ENCODE measurements around the gene COBL. TPM values are rescaled to one million over a fixed set of nuclear protein-coding genes. Genes with fewer than 3 reads are reported as not detected.

The COBL gene
- total and polyA plus RNA-seq, 3 experiments from 2014 or later = not detected

DNA sequence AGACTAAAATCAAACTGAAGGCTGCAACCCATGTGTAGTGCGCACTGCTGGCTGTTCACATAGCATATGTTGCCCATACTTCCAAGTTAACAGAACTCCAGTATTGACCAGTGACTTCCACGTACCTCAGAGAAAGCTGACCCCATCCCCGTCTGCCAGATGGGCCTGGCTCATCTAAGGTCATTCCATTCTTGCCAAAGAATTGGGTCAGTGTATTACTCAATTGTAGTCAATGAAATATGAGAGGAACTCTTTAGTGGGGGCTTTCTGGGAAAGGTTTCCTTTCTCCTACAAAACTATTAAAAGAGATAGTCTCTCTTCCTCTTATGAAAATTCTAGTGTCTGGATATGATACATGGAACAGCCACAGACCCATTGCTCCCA is 238.6 kb downstream of the COBL start:
- H3K27ac ChIP-seq (ENCODE audit: low read depth, low read length) = no peak overlapping the region
- POLR2A ChIA-PET = no interaction called here
- H3K27me3 Mint-ChIP-seq = no peaks in the 10 kb centered on the region
- H3K4me1 ChIP-seq (ENCODE audit: insufficient read depth, low read length) = no peaks in the 10 kb centered on the region
- no peak overlapping the region for H3K4me3 ChIP-seq (ENCODE audit: low read length)
- H3K4me3 Mint-ChIP-seq = no peak overlapping the region
- no peaks in the 10 kb centered on the region for H3K36me3 Mint-ChIP-seq
- no peaks in the 10 kb centered on the region for H3K36me3 ChIP-seq (ENCODE audit: insufficient read depth, low read length)
- no peaks in the 10 kb centered on the region for H3K9me3 Mint-ChIP-seq
- H3K4me1 Mint-ChIP-seq = no peaks in the 10 kb centered on the region
- no peaks in the 10 kb centered on the region for H3K27me3 ChIP-seq (ENCODE audit: insufficient read depth, low read length, poor library complexity, severe bottlenecking)
- no peaks in the 10 kb centered on the region for H3K9me3 ChIP-seq (ENCODE audit: low read length)
- CTCF ChIA-PET = no interaction called here
- DNase-seq = no peak
- no peak overlapping the region for H3K27ac Mint-ChIP-seq

DNA sequence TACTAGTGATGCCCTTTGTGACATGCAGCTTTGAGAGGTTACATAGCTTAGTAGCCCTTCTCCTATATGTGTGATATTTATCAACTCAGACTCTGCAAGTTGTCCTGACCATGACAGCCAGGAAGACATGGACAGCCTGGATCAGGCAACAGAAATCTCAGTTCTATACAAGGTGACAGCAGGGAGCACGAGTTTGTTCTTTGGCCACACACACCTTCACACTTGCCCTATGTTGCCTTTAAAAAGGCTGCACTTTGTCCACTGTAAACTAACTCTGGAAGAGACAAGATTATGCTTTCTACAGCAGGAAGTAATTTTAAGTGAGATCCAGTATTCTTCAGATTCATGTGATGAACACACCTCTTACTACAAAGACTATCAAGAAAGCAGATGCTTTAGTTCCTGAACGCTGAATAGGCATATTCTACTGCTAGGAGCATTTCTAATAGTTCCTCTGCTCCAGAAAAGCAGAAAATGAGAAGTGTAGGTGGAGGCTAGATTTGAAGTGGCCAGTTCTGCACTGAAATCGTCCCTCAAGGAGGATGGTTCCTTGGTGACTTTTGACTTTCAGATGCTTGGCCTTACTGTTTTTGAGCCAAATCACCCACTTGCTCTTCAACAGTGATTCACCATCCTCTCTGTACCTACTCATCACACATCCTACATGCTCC is 239.2 kb downstream of the COBL start:
- H3K27me3 Mint-ChIP-seq = no peaks in the 10 kb centered on the region
- no peak overlapping the region for H3K4me3 Mint-ChIP-seq
- no peak overlapping the region for H3K4me3 ChIP-seq (ENCODE audit: low read length)
- DNase-seq = no peak
- no peaks in the 10 kb centered on the region for H3K36me3 Mint-ChIP-seq
- no peaks in the 10 kb centered on the region for H3K36me3 ChIP-seq (ENCODE audit: insufficient read depth, low read length)
- no peaks in the 10 kb centered on the region for H3K4me1 Mint-ChIP-seq
- no peaks in the 10 kb centered on the region for H3K9me3 ChIP-seq (ENCODE audit: low read length)
- ChIA-PET CTCF (no interaction called here), POLR2A (no interaction called here)
- H3K27me3 ChIP-seq (ENCODE audit: insufficient read depth, low read length, poor library complexity, severe bottlenecking) = no peaks in the 10 kb centered on the region
- H3K27ac ChIP-seq (ENCODE audit: low read depth, low read length) = no peak overlapping the region
- H3K9me3 Mint-ChIP-seq = no peaks in the 10 kb centered on the region
- no peak overlapping the region for H3K27ac Mint-ChIP-seq
- no peaks in the 10 kb centered on the region for H3K4me1 ChIP-seq (ENCODE audit: insufficient read depth, low read length)

DNA sequence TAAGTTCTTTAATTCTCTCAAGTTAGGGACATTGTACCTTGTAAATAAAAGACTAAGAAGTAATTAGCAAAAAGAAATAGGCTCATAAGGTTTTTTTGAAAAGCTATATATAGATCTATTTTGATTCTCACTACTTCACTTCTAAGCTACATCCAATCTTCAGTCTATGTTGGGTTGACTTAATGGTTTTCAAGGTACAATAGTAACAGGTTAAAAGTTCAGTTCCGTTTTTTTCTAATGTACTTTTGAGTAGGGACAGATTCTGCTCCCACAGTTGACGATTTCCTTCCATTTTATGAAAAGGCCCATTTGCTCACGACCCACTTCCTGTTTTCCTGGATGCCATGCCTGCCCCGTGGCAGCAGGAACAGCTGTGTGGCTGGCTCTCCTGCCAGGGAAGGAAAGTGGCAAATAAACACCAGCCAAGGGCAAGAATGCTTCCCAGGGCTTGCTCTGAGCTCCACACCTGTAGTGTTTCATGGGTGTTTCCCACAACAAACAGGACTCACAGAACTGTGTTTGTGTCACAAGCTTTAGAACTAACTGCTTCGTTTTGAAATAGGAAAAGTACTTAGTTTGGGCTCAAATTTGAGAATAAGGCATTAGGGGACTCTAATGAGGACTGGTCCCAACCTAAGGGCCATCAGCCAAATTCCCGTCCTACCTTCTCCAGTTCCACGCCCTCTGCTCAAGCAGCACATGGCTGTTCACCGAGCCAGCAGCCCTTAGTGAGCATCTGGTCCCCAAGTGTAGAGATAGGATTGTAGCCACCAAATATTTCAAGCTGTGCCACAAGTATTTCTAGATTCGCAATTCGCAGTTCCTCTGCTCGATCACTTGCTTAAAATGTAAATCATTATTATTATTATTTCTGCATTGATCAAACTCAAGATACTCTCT is 240.7 kb downstream of the COBL start:
- H3K27ac Mint-ChIP-seq = no peak overlapping the region
- Histone ChIP-seq H3K9me3 (ENCODE audit: low read length) (no peaks in the 10 kb centered on the region), H3K36me3 (ENCODE audit: insufficient read depth, low read length) (no peaks in the 10 kb centered on the region), H3K4me3 (ENCODE audit: low read length) (no peak overlapping the region), H3K4me1 (ENCODE audit: insufficient read depth, low read length) (no peaks in the 10 kb centered on the region), H3K27me3 (ENCODE audit: insufficient read depth, low read length, poor library complexity, severe bottlenecking) (no peaks in the 10 kb centered on the region), H3K27ac (ENCODE audit: low read depth, low read length) (no peak overlapping the region)
- no peaks in the 10 kb centered on the region for H3K9me3 Mint-ChIP-seq
- CTCF ChIA-PET = no interaction called here
- H3K4me3 Mint-ChIP-seq = no peak overlapping the region
- no peaks in the 10 kb centered on the region for H3K36me3 Mint-ChIP-seq
- POLR2A ChIA-PET = no interaction called here
- H3K4me1 Mint-ChIP-seq = no peaks in the 10 kb centered on the region
- H3K27me3 Mint-ChIP-seq = no peaks in the 10 kb centered on the region
- no peak for DNase-seq

DNA sequence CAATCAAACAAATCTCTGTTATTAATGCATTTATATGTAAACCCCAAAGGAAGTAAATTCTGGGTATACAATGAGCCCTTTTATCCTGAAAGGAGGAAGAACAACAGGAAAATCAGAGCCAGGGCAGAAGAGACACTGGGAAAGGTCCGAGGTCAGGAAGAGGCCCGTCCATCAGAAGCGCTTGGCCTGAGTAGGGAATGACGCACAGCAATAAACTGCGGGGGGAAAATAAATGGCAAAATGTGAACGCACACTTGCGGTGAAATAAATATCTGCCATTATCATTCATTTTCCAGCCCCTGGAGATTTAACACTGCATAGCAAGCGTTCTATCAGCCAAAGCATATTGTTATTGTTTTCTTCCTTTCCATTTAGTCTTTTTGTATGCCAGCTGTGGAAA is 243.4 kb downstream of the COBL start:
- H3K27me3 Mint-ChIP-seq = no peaks in the 10 kb centered on the region
- no peaks in the 10 kb centered on the region for H3K9me3 ChIP-seq (ENCODE audit: low read length)
- H3K9me3 Mint-ChIP-seq = no peaks in the 10 kb centered on the region
- H3K27me3 ChIP-seq (ENCODE audit: insufficient read depth, low read length, poor library complexity, severe bottlenecking) = no peaks in the 10 kb centered on the region
- no peaks in the 10 kb centered on the region for H3K4me1 ChIP-seq (ENCODE audit: insufficient read depth, low read length)
- H3K4me3 ChIP-seq (ENCODE audit: low read length) = no peak overlapping the region
- no peaks in the 10 kb centered on the region for H3K4me1 Mint-ChIP-seq
- H3K27ac ChIP-seq (ENCODE audit: low read depth, low read length) = no peak overlapping the region
- DNase-seq = no peak
- ChIA-PET CTCF (no interaction called here), POLR2A (no interaction called here)
- no peak overlapping the region for H3K27ac Mint-ChIP-seq
- no peaks in the 10 kb centered on the region for H3K36me3 Mint-ChIP-seq
- no peak overlapping the region for H3K4me3 Mint-ChIP-seq
- H3K36me3 ChIP-seq (ENCODE audit: insufficient read depth, low read length) = no peaks in the 10 kb centered on the region

DNA sequence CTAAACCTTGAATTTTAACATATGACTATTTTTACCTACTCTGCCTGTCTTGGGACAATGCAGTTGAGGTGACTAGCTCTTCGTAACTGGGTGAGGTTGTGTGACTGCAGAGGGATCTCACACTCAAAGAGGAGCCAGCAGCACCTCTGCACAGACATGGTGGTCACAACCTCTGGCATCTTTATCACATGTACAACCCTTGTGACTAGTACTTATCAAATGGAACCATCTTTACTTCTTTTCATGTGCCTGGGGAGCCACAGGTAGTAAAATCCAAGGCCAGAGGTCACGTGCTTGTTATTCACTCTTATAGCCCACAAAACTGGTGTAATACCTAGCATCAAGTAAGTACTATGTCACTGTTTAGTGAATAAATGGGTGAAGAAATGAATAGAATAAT is 244.3 kb downstream of the COBL start:
- Mint-ChIP-seq H3K4me1 (no peaks in the 10 kb centered on the region), H3K36me3 (no peaks in the 10 kb centered on the region), H3K27ac (no peak overlapping the region), H3K4me3 (no peak overlapping the region), H3K9me3 (no peaks in the 10 kb centered on the region), H3K27me3 (no peaks in the 10 kb centered on the region)
- Histone ChIP-seq H3K9me3 (ENCODE audit: low read length) (no peaks in the 10 kb centered on the region), H3K4me3 (ENCODE audit: low read length) (no peak overlapping the region), H3K27me3 (ENCODE audit: insufficient read depth, low read length, poor library complexity, severe bottlenecking) (no peaks in the 10 kb centered on the region), H3K27ac (ENCODE audit: low read depth, low read length) (no peak overlapping the region), H3K36me3 (ENCODE audit: insufficient read depth, low read length) (no peaks in the 10 kb centered on the region), H3K4me1 (ENCODE audit: insufficient read depth, low read length) (no peaks in the 10 kb centered on the region)
- ChIA-PET CTCF (no interaction called here), POLR2A (no interaction called here)
- DNase-seq = no peak

DNA sequence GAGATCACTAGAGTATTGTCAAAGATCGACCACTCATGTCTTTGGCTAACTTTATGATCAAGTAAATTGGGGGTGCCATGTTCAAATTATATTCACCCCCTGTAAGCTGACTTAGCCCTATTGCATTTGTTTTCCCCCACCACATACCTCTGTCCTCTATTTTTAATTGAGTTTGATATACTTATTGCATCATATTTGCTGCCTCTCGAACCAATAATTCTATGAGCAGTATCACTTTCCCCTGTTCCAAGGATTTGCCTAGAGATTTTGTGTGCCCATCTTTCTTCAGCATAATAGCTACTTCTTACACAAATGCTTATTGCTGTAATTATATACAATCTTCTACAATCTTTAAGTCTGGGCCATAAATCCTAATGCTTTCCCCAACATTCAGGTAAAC is 245.2 kb downstream of the COBL start:
- Histone ChIP-seq H3K27ac (ENCODE audit: low read depth, low read length) (no peak overlapping the region), H3K9me3 (ENCODE audit: low read length) (no peaks in the 10 kb centered on the region), H3K36me3 (ENCODE audit: insufficient read depth, low read length) (no peaks in the 10 kb centered on the region), H3K4me1 (ENCODE audit: insufficient read depth, low read length) (no peaks in the 10 kb centered on the region), H3K4me3 (ENCODE audit: low read length) (no peak overlapping the region), H3K27me3 (ENCODE audit: insufficient read depth, low read length, poor library complexity, severe bottlenecking) (no peaks in the 10 kb centered on the region)
- CTCF ChIA-PET = interaction anchor here (1.2 kb wide), 1 partner anchor 19 kb away, joined by 3 read pairs; no protein-coding TSS in a partner anchor
- H3K27me3 Mint-ChIP-seq = no peaks in the 10 kb centered on the region
- no peaks in the 10 kb centered on the region for H3K36me3 Mint-ChIP-seq
- no peak overlapping the region for H3K4me3 Mint-ChIP-seq
- no peak for DNase-seq
- no peaks in the 10 kb centered on the region for H3K9me3 Mint-ChIP-seq
- POLR2A ChIA-PET = no interaction called here
- H3K27ac Mint-ChIP-seq = no peak overlapping the region
- no peaks in the 10 kb centered on the region for H3K4me1 Mint-ChIP-seq

DNA sequence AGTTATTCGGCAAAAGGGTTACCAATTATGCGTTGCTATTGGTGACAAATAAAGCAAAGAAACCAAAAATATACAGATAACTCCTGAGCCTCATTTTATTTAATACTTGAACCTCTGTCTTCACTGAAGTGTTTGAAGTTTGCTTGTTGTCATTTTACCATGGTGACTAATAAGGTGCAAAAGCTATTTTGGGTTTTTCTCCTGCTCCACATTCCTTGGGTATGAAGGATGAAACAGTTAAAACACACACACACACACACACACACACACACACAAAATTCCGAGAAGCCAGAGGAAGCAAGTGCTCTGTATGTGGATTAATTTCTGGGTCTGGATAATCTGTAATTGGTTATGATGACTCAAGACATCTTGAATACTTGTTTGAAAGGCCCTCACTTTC is 246.5 kb downstream of the COBL start:
- Histone ChIP-seq H3K27me3 (ENCODE audit: insufficient read depth, low read length, poor library complexity, severe bottlenecking) (no peaks in the 10 kb centered on the region), H3K4me3 (ENCODE audit: low read length) (no peak overlapping the region), H3K9me3 (ENCODE audit: low read length) (no peaks in the 10 kb centered on the region), H3K36me3 (ENCODE audit: insufficient read depth, low read length) (no peaks in the 10 kb centered on the region), H3K27ac (ENCODE audit: low read depth, low read length) (no peak overlapping the region), H3K4me1 (ENCODE audit: insufficient read depth, low read length) (no peaks in the 10 kb centered on the region)
- H3K27me3 Mint-ChIP-seq = no peaks in the 10 kb centered on the region
- H3K9me3 Mint-ChIP-seq = no peaks in the 10 kb centered on the region
- CTCF ChIA-PET = no interaction called here
- no peak overlapping the region for H3K4me3 Mint-ChIP-seq
- no peaks in the 10 kb centered on the region for H3K36me3 Mint-ChIP-seq
- POLR2A ChIA-PET = no interaction called here
- H3K27ac Mint-ChIP-seq = no peak overlapping the region
- DNase-seq = no peak
- no peaks in the 10 kb centered on the region for H3K4me1 Mint-ChIP-seq

- ChIA-PET POLR2A (no interaction called here), CTCF (no interaction called here)
- Histone ChIP-seq H3K27me3 (ENCODE audit: insufficient read depth, low read length, poor library complexity, severe bottlenecking) (no peaks in the 10 kb centered on the region), H3K27ac (ENCODE audit: low read depth, low read length) (no peak overlapping the region), H3K4me3 (ENCODE audit: low read length) (no peak overlapping the region), H3K36me3 (ENCODE audit: insufficient read depth, low read length) (no peaks in the 10 kb centered on the region), H3K9me3 (ENCODE audit: low read length) (no peaks in the 10 kb centered on the region), H3K4me1 (ENCODE audit: insufficient read depth, low read length) (no peaks in the 10 kb centered on the region)
- no peak for DNase-seq
- peak overlapping the region in 2 of 8 donors; percentile 30 to 65 for H3K27ac Mint-ChIP-seq
- H3K4me3 Mint-ChIP-seq = no peak overlapping the region
- no peaks in the 10 kb centered on the region for H3K27me3 Mint-ChIP-seq
- H3K9me3 Mint-ChIP-seq = no peaks in the 10 kb centered on the region
- no peaks in the 10 kb centered on the region for H3K36me3 Mint-ChIP-seq
- no peaks in the 10 kb centered on the region for H3K4me1 Mint-ChIP-seq
Measured at GRCh38 chr7:51069411-51070083, 247.1 kb downstream of the COBL start.
